Keratinocyte (primary cell): Measurements from ENCODE around the gene KLK11. TPM values are rescaled to one million over a fixed set of nuclear protein-coding genes. Genes with fewer than 3 reads are reported as not detected.

Experiments used
- DNase-seq: peaks from one replicate; pipeline ENCODE4 v3.0.0-alpha.2; 2011; ENCODE audit warnings: low read depth, missing footprints, low spot score
- FAIRE-seq: peaks from 2 replicates; lab custom pipeline; 2011; peaks lifted over from hg19 to GRCh38; lab: Jason Lieb, UNC
- H2AFZ ChIP-seq: 2 replicates; pipeline ENCODE4 v1.6.0; 2012; ENCODE audit warnings: low read length, control low read depth, inconsistent platforms; ENCODE audit not compliant: control insufficient read depth
- H3K27ac ChIP-seq: 2 replicates; pipeline ENCODE4 v1.5.1; 2011; ENCODE audit warnings: low read length; ENCODE audit not compliant: control insufficient read depth, insufficient read depth
- H3K27me3 ChIP-seq: 3 replicates; pipeline ENCODE4 v1.6.0; 2011; ENCODE audit warnings: low read length; ENCODE audit not compliant: control insufficient read depth, insufficient read depth; ENCODE audit errors: extremely low read depth
- H3K36me3 ChIP-seq, 2 experiments: 2 replicates in 1 of 2; 3 replicates in 1 of 2; pipeline ENCODE4 v1.5.1; 2011; ENCODE audit warnings: low read length in 2 of 2, mild to moderate bottlenecking in 1 of 2; ENCODE audit not compliant: control insufficient read depth in 2 of 2, insufficient read depth in 2 of 2; ENCODE audit errors: extremely low read depth in 1 of 2
- H3K4me1 ChIP-seq: 3 replicates; pipeline ENCODE4 v1.5.1; 2011; ENCODE audit warnings: low read length; ENCODE audit not compliant: control insufficient read depth, insufficient read depth; ENCODE audit errors: extremely low read depth
- H3K4me2 ChIP-seq: 3 replicates; pipeline ENCODE4 v1.6.0; 2011; ENCODE audit warnings: low read depth, low read length; ENCODE audit not compliant: control insufficient read depth, insufficient read depth; ENCODE audit errors: extremely low read depth
- H3K4me3 ChIP-seq, 3 experiments: fragments of 200-600 bp in 1 of 3; sonication (generic) in 1 of 3; 2 replicates in 2 of 3; 3 replicates in 1 of 3; pipeline ENCODE4 v1.5.1; 2011 to 2016; ENCODE audit warnings: low read length in 3 of 3, mild to moderate bottlenecking in 3 of 3, control low read depth in 2 of 3, inconsistent platforms in 1 of 3, low read depth in 1 of 3, mixed read lengths in 1 of 3, mixed run types in 1 of 3, moderate library complexity in 1 of 3; ENCODE audit not compliant: control insufficient read depth in 2 of 3, insufficient read depth in 2 of 3; ENCODE audit errors: extremely low read depth in 1 of 3
- H3K79me2 ChIP-seq: 2 replicates; pipeline ENCODE4 v1.6.0; 2012; ENCODE audit warnings: low read length; ENCODE audit not compliant: control insufficient read depth, insufficient read depth
- H3K9ac ChIP-seq: 3 replicates; pipeline ENCODE4 v1.6.0; 2011; ENCODE audit warnings: low read length; ENCODE audit not compliant: control insufficient read depth, insufficient read depth; ENCODE audit errors: extremely low read depth
- H3K9me1 ChIP-seq: 3 replicates; pipeline ENCODE4 v1.6.0; 2011; ENCODE audit warnings: low read length; ENCODE audit not compliant: control insufficient read depth, insufficient read depth; ENCODE audit errors: extremely low read depth
- H3K9me3 ChIP-seq: 2 replicates; pipeline ENCODE4 v1.5.1; 2012; ENCODE audit warnings: low read depth, low read length; ENCODE audit not compliant: control insufficient read depth
- H4K20me1 ChIP-seq: 3 replicates; pipeline ENCODE4 v1.6.0; 2011; ENCODE audit warnings: low read length; ENCODE audit not compliant: control insufficient read depth, insufficient read depth; ENCODE audit errors: extremely low read depth
- EZH2 ChIP-seq: IDR thresholded peaks from one replicate; pipeline ENCODE4 v1.6.1; 2012; ENCODE audit warnings: inconsistent platforms, mild to moderate bottlenecking, low read length, moderate library complexity
- dilution Hi-C: fragments of 300-500 bp; cut with MboI; formaldehyde crosslinking; loops from one replicate; pipeline ENCODE4 v1.7.0; 2020; ENCODE audit warnings: low sequenced_read_pairs; ENCODE audit not compliant: extremely low pct_ligation_motif_present
- polyA plus RNA-seq, 5 experiments: library from polyadenylated mRNA; depleted of rRNA in 3 of 5; stranded (reverse) in 3 of 5; stranded (forward) in 1 of 5; unstranded in 1 of 5; fragments of >200 nt; gene quantifications; 1 replicate in 1 of 5; 2 replicates in 3 of 5; 3 replicates in 1 of 5; pipeline versions ENCODE4 v1.2.1 to v1.2.3, GENCODE V29; 2011 to 2012; ENCODE audit warnings: missing spikeins in 2 of 5, low read depth in 1 of 5, low replicate concordance in 1 of 5
- TF ChIP-seq, protein P1 (sequence below), 3 experiments: IDR thresholded peaks in 1 of 3; conservative IDR thresholded peaks in 1 of 3; optimal IDR thresholded peaks in 1 of 3; 2 replicates in 2 of 3; 3 replicates in 1 of 3; pipeline versions ENCODE3 to v1.5.1; 2011; ENCODE audit warnings: low read length in 3 of 3, mild to moderate bottlenecking in 3 of 3, moderate library complexity in 2 of 3, control low read depth in 1 of 3, inconsistent platforms in 1 of 3; ENCODE audit not compliant: insufficient read depth in 2 of 3; ENCODE audit errors: extremely low read depth in 1 of 3

Gene KLK11
- polyA plus RNA-seq, 1 donor (not counting 4 experiments of a cell fraction or from before 2014, with no cell fraction given): 18.0 TPM

DNA sequence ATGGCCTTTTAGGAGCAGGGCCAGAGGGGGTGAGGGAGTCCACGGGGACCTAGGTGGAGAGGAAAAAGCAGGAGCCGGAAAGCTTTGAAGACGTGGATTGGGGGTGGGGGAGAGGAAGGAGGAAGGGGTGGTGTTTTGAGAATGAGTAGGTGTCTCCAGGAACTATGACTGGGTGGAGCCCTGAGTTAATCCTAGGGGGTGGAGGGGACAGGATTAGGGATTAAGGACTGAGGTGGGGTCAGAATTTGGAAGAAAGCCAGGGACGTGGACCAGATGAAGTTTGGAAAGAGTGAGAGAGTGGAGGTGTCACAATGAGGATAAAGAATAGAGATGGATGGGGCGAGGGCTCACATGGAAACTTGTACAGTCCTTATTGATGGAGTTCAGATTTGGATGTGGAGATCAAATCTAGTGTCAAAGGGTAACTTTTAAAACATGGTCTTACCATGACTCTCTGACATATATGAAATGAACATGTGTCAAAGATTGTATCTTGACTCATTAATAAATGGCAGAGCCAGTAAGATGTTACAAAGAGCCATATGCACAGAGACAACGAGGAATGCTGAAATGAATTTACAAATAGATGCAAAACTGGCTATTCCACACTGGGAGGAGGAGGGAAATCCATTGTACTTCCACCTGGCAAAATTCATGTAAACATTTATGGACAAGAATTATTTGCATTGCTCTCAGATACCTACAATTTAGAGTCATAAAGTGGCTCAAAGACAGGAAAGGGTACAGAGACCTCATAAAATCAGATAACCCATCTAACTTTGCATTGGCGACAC is 40.2 kb upstream of the KLK11 start:
- Histone ChIP-seq H3K4me1 (peaks cover 3% of the 10 kb centered on the region), H3K9ac (no peak overlapping the region), H2AFZ (no peak overlapping the region), H3K4me3 (no peak overlapping the region), H3K36me3 (no peaks in the 10 kb centered on the region), H3K4me2 (no peak overlapping the region), H3K27me3 (peaks cover 18% of the 10 kb centered on the region), H3K27ac (no peak overlapping the region), H4K20me1 (no peaks in the 10 kb centered on the region), H3K9me3 (no peaks in the 10 kb centered on the region), H3K9me1 (no peaks in the 10 kb centered on the region), H3K79me2 (no peaks in the 10 kb centered on the region)
- TF ChIP-seq, protein P1, sequence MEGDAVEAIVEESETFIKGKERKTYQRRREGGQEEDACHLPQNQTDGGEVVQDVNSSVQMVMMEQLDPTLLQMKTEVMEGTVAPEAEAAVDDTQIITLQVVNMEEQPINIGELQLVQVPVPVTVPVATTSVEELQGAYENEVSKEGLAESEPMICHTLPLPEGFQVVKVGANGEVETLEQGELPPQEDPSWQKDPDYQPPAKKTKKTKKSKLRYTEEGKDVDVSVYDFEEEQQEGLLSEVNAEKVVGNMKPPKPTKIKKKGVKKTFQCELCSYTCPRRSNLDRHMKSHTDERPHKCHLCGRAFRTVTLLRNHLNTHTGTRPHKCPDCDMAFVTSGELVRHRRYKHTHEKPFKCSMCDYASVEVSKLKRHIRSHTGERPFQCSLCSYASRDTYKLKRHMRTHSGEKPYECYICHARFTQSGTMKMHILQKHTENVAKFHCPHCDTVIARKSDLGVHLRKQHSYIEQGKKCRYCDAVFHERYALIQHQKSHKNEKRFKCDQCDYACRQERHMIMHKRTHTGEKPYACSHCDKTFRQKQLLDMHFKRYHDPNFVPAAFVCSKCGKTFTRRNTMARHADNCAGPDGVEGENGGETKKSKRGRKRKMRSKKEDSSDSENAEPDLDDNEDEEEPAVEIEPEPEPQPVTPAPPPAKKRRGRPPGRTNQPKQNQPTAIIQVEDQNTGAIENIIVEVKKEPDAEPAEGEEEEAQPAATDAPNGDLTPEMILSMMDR (optimal IDR thresholded peaks at IDR 0.05 in 1 of 3, IDR thresholded peaks at IDR 0.05 in 1 of 3, conservative IDR thresholded peaks at IDR 0.05 in 1 of 3; ENCODE audit: extremely low read depth in 1 of 3, insufficient read depth in 2 of 3, low read length in 3 of 3): no peak
- no peak for TF ChIP-seq EZH2
- no peak for DNase-seq
- no peak for FAIRE-seq
- dilution Hi-C loops: no loop called here

DNA sequence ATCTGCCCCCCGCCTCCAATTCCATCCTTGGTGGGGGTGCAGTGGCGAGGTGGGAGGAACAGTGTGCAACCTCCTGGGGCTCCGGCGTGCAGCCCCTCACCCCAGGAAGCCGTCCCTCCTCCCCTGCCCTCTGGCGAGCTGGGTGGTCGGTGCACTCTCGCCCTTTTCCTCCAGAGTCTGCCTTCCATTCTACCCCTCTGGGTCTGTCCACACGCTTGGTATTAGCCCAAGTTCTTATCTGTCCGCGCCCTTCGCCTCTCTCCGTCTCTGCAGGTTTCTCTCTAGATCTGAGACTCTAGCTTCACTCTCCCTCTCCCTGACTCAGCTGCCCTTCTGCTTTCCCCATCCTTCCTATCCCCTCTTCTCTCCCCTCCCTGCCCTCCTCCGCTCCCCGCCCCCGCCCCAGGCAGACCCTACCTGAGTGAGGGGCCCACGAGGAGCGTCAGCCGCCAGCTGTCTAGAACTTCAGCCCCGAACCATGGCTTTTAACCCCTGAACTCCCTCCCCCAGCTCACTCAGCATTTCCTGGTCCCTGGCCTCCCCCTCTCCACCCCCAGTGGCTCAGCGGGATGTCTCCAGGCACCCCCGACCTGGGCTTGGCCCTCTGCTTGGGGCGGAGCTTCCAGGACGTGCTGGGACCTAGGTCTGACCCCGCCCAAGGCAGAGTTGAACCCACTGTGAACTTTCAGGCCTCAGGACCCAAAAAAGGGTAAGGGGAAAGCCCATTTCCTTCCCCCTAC is 39.0 kb upstream of the KLK11 start:
- peaks cover 3% of the 10 kb centered on the region for H3K4me1 ChIP-seq
- H3K9me1 ChIP-seq: no peaks in the 10 kb centered on the region
- no peak for FAIRE-seq
- H3K4me3 ChIP-seq: peak overlapping the region; percentile 9 to 21 (median 17)
- H4K20me1 ChIP-seq: no peaks in the 10 kb centered on the region
- DNase-seq: no peak
- H3K27ac ChIP-seq: no peak overlapping the region
- peak overlapping the region; percentile 49 for H3K4me2 ChIP-seq
- no peak overlapping the region for H3K9ac ChIP-seq
- dilution Hi-C loops: no loop called here
- peaks cover 18% of the 10 kb centered on the region for H3K27me3 ChIP-seq
- H3K9me3 ChIP-seq: no peaks in the 10 kb centered on the region
- H2AFZ ChIP-seq: peak overlapping the region; percentile 31
- no peaks in the 10 kb centered on the region for H3K36me3 ChIP-seq
- TF ChIP-seq, protein P1 (optimal IDR thresholded peaks at IDR 0.05 in 1 of 3, IDR thresholded peaks at IDR 0.05 in 1 of 3, conservative IDR thresholded peaks at IDR 0.05 in 1 of 3; ENCODE audit: extremely low read depth in 1 of 3, insufficient read depth in 2 of 3, low read length in 3 of 3): no peak
- TF ChIP-seq EZH2: no peak
- H3K79me2 ChIP-seq: no peaks in the 10 kb centered on the region
